GM10266 (cell line): ENCODE results near the gene ADAMTS17.
A peak's percentile ranks its signal among the peaks of the same experiment; 100 is the strongest.
"Not testable (repeated sequence)": the region's sequence is repeated elsewhere in the genome, so short reads cannot be mapped to it uniquely, and the experiment has no call there.

Source experiments
- DNase-seq: peaks from one replicate; pipeline ENCODE4 v3.0.0; 2012; ENCODE audit errors: extremely low spot score
- CTCF ChIP-seq: IDR thresholded peaks from 2 replicates; pipeline ENCODE4 v1.5.1; 2012; ENCODE audit warnings: mild to moderate bottlenecking, low read depth; ENCODE audit not compliant: control insufficient read depth, insufficient read depth; ENCODE audit errors: missing control alignments

The ADAMTS17 gene

GRCh38 chr15:100346866-100347512 lies 5.2 kb upstream of the ADAMTS17 start:
- TF ChIP-seq CTCF = no peak
- no peak for DNase-seq

- DNase-seq = no peak
- no peak for TF ChIP-seq CTCF
Measured at GRCh38 chr15:100345438-100345837, 3.7 kb upstream of the ADAMTS17 start.

GRCh38 chr15:100343251-100343650 lies 1.5 kb upstream of the ADAMTS17 start:
- no peak for TF ChIP-seq CTCF
- no peak for DNase-seq

- no peak for DNase-seq
- TF ChIP-seq CTCF = no peak
Measured at GRCh38 chr15:100341239-100341749, 481 bp downstream of the ADAMTS17 start.

GRCh38 chr15:100340721-100341238 lies 995 bp downstream of the ADAMTS17 start:
- no peak for TF ChIP-seq CTCF
- DNase-seq = no peak

GRCh38 chr15:100339999-100340398 lies 1.8 kb downstream of the ADAMTS17 start:
- no peak for TF ChIP-seq CTCF
- DNase-seq = no peak

- not testable (repeated sequence) for DNase-seq
Measured at GRCh38 chr15:100339451-100339850, 2.3 kb downstream of the ADAMTS17 start.

- TF ChIP-seq CTCF = peak; percentile 15
- DNase-seq = no peak
Measured at GRCh38 chr15:100338971-100339444, 2.8 kb downstream of the ADAMTS17 start.
